ENCODE results near the gene HUWE1.
"Not testable (repeated sequence)": the region's sequence is repeated elsewhere in the genome, so short reads cannot be mapped to it uniquely, and the experiment has no call there.

Gene HUWE1

DNA sequence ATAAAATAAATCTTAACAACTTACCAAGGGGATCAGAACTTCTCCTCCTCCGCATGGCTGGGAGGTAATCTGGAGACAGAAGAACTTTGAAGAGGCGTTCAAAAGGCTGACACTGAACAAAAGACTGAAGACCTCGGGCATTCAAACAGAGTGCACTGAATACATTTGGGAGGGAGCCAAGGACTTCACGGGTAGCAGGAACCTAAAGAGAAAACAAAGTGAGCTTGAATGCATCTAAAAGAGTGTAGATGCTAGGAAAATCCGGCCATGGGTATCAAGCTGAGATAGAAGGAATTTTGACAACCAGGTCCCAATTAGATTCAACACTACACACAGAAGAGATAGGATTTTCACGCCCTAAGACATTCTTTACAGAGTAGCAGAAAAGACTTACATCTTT lies 69.6 kb downstream of the HUWE1 start:
- DNase-seq (ENCODE audit: low read depth) = no peak

DNA sequence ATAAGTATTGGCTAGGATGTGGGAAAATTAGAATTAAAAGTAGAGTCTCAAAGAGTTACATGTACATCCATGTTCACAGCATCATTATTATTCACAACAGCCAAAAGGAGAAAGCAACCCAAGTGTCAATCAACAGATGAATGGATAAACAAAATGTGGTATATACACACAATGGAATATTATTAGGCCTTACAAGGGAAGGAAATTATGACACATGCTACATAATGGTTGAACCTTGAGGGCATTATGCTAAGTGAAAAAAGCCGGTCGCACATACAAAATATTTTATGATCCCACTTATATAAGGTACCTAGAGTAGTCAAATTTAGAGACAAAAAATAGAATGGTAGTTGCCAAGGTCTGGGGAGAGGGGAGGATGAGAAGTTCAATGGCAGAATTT lies 80.1 kb downstream of the HUWE1 start:
- DNase-seq (ENCODE audit: low read depth) = no peak

GRCh38 chrX:53605004-53605403 lies 81.5 kb downstream of the HUWE1 start:
- DNase-seq (ENCODE audit: low read depth) = no peak

GRCh38 chrX:53599781-53600396 lies 86.6 kb downstream of the HUWE1 start:
- DNase-seq (ENCODE audit: low read depth) = no peak

DNA sequence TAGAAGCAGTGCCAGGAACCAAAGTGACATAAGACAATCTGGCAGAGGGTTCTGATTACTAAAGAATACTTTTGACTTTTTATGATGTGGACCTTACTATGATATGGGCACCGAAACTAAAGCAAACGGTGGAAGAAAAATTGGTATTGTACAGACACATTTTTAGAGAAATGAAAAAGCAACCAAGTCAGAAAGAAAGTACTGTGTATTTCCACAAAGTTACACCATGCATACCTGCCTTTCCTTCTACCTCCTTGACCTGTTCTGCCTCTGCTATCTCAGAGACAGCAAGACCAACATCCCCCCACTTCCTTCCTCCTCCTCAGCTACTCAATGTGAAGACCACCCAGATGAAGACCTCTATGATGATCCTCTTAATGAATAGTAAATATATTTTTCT lies 88.3 kb downstream of the HUWE1 start:
- no peak for DNase-seq (ENCODE audit: low read depth)

- no peak for DNase-seq (ENCODE audit: low read depth)
Observed at GRCh38 chrX:53595266-53595810, 91.2 kb downstream of the HUWE1 start.

- no peak for DNase-seq (ENCODE audit: low read depth)
Observed at GRCh38 chrX:53594354-53594753, 92.2 kb downstream of the HUWE1 start.

- no peak for DNase-seq (ENCODE audit: low read depth)
Observed at GRCh38 chrX:53587795-53588420, 98.6 kb downstream of the HUWE1 start.

DNA sequence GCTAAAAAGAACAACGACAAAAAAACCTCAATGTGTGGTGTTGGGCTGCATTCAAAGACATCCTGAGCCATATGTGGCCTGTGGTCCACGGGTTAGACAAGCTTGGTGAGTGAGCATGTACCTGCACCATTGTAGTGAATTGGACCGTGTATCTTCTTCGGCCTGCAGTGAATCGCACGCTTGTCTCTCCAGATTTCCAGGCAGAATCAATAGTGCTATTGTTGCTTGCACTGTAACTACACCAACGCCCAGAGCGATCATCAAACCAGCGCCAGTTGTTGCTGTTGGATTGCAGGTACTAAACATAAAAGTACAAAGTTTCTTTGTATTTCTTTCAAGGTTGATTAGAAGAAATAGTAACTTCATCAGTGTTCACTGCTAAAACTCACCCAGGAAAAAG lies 101.6 kb downstream of the HUWE1 start:
- no peak for DNase-seq (ENCODE audit: low read depth)

GRCh38 chrX:53583571-53583970 lies 102.9 kb downstream of the HUWE1 start:
- no peak for DNase-seq (ENCODE audit: low read depth)

DNA sequence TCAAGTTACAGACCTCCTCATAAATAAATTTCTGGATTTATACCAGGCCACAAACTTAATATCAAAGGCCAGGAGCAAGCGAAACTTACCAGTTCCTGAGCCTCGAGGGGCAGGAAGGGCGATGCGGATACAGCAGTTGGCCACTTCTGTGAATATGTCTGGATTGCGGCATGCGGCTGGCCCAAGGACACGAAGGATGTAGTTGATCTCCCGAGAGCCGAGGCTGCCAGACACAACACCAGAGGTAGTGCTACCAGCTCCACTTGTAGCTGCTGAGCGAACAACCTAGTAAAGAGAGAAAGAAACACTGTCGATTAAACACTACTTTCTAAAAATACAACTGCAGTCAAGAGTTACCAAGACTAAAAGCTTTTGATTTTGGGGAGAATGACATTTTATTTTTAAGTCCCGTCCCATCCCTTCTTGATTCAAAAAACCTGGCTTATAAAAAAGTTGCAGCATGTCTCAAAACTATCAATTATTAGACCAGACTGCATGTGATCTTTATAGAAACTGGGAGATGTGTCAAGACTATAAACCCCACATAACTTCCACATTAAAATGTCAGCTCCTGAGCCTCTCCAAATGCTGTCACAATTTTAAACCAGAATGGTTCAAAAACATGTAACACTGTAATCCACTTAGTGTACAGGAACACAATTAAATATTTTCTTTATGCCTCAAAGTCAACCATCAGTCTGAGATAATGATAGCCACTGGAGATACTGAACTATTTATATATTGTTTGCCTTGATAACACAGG lies 105.6 kb downstream of the HUWE1 start:
- no peak for DNase-seq (ENCODE audit: low read depth)

DNA sequence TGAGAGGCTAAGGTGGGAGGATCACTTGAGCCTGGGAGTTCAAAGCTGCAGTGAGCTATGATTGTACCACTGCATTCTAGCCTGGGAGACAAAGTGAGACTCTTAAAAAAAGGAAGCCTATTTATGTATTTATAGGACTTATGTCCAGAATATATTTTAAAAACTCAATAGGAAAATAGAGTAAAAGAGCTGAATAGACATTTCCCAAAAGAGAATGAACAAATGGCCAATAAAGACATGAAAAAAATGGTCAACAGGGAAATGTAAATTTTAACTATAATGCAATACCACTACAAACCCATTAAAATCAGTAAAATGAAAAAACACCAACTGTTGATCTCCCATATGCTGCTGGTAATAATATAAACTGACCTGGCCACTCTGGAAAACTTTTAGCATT lies 115.0 kb downstream of the HUWE1 start:
- DNase-seq (ENCODE audit: low read depth) = no peak

- DNase-seq (ENCODE audit: low read depth) = no peak
Observed at GRCh38 chrX:53563324-53563723, 123.2 kb downstream of the HUWE1 start.

GRCh38 chrX:53561912-53562311 lies 124.6 kb downstream of the HUWE1 start:
- DNase-seq (ENCODE audit: low read depth) = no peak

DNA sequence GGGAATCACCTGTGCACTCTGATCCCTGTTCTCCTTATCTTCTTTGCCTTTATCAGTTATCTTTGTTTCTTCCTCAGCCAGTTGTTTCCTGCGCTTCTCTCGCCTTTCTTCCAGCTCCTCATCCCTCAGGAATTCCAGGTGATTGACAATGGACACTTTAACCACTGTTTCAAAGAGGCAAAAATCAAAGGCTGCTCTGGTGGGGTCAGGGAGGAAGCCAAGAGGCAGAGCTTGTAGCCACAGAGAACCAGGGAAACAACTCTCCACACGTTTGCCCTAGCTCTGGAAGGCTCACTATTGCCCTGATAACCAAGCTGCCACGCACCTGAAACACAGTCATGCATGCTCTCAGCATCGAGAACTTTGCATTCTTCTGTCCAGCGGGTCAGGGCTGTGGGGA lies 127.9 kb downstream of the HUWE1 start:
- no peak for DNase-seq (ENCODE audit: low read depth)

- DNase-seq (ENCODE audit: low read depth) = no peak
Observed at GRCh38 chrX:53556868-53557267, 129.7 kb downstream of the HUWE1 start.

DNA sequence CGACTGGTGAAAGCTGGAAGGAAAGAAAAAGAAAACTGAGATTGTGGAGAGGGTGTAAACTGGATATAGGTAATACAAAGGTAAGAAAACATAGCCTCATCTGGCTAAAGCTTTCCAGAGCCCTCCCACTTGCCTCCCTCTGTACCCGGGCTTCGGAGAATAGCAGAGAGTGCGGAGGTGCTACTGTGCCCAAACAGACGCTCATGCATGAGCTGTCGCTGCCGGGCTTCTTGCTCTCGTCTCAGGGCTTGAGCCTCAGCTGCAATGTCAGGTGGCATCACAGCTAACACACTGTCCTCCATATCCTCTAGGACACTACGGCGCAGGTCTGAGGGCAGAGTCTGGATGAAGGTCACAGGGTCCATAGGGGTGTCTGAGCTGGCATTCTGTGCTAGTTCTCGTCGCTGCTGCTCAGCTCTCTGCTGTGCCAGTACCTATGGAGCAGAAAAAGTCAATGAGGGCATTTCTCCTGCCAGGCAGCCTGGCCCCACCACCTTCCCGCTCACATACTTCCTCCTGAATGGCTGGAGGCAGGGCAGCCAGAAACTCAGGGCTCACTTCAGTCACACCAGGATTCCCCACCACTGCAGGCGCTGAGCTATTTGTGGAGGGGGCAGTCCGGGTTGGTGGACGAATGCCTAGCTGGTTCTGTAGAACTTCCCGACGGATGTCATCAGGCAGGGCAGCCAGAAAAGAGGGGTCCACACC lies 135.6 kb downstream of the HUWE1 start:
- no peak for DNase-seq (ENCODE audit: low read depth)

GRCh38 chrX:53547668-53548067 lies 138.9 kb downstream of the HUWE1 start:
- no peak for DNase-seq (ENCODE audit: low read depth)

DNA sequence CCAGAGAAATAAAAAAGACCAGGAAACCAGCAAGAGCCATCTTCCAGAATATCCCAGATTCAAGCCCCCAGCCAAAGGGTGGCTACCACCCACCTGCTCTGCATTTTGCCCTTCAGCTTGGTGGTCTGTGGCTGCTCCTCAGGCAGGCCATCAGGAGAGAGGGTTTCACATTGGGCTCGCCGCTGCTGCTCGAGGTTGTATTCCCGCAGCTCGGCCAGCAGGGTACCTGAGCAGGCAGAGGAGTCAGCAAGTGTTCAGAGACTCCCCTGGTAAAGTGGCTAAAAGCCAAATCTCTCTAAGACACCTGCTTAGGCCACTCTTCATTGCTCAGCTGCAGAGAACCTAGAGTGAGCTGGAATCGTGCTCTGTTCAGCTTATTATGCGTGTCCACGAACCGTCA lies 141.6 kb downstream of the HUWE1 start:
- no peak for DNase-seq (ENCODE audit: low read depth)

DNA sequence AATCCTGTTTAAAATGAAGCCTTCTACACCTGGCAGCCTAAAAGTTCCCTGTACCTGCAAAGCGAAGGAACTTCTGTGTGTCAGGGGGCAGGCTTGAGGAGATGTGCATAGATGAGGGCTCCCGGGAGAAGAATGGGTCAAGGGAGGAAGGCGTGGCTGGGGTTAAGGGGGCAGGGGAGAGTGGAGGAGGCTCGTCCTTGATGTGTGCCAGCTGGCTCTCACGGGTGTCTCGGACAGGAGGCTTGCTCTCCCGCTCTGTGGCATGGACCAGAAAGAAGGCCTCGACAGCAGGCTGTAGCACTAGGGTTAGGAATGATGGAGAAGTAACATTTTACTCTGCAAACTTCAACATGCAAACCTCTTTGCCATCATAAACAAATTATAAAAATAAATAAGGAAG lies 147.7 kb downstream of the HUWE1 start:
- no peak for DNase-seq (ENCODE audit: low read depth)

GRCh38 chrX:53531255-53531966 lies 155.1 kb downstream of the HUWE1 start:
- not testable (repeated sequence) for DNase-seq (ENCODE audit: low read depth)

- DNase-seq (ENCODE audit: low read depth) = no peak
Observed at GRCh38 chrX:53526999-53527398, 159.5 kb downstream of the HUWE1 start.

Data from HS-5 (cell line).